ENCODE measurements around the gene AGXT2.

Gene AGXT2

DNA sequence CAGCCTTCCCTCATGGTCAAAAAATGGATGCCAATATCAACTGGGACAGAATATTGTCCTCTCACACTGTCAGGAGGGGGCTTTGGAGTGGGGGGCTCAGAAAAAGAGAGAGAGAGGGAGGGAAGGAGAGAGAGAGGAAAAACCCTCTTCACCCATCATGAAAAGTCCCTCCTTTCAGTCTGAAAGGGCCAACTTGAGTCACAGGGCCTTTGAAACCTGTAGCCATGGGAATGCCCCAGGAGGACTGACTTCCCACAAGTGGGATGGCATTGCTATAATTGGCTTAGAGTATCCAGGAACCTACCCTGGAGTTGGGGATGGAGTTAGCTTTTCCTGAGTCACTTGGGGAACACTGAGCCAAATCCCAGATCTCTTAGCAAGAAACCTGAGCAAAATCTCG, 77.2 kb downstream of the AGXT2 start:
- Histone ChIP-seq H3K14ac (ENCODE audit: low read length in 2 of 2) (no peak overlapping the region), H3K4me3 (ENCODE audit: insufficient read depth in 1 of 2, low read depth in 1 of 2, low read length in 2 of 2) (no peak overlapping the region), H2AK5ac (ENCODE audit: low read length, severe bottlenecking) (no peak overlapping the region)

DNA sequence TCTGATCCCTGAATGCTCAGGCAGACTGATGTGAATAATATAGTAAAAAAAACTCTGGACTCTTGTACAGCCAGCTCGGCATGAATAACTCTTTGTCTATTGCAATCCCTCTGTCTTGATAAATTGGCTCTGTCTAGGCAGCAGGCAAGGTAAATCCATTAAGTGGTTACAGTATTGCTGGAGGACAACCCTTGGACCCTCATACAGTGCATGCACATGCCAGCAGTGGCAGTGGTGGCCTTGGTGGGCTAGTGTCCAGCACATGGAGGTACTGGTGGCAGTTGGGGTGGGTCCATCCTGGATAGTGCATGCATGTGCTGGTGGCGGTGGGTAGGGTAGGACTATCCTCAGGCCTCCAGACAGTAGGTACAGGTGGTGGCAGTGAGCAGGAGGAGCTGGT, 79.5 kb downstream of the AGXT2 start:
- Histone ChIP-seq H2BK120ac (ENCODE audit: low read depth, low read length) (no peak overlapping the region), H3K9ac (ENCODE audit: low read length) (no peak overlapping the region), H2BK5ac (ENCODE audit: low read depth, low read length, poor library complexity, severe bottlenecking) (no peak overlapping the region), H2AK5ac (ENCODE audit: low read length, severe bottlenecking) (no peak overlapping the region), H3K4me2 (ENCODE audit: low read length, poor library complexity, severe bottlenecking) (no peak overlapping the region), H3K23ac (ENCODE audit: low read length in 2 of 2) (no peak overlapping the region), H3K4me3 (ENCODE audit: insufficient read depth in 1 of 2, low read depth in 1 of 2, low read length in 2 of 2) (no peak overlapping the region), H4K8ac (ENCODE audit: low read length) (no peak overlapping the region), H3K27me3 (ENCODE audit: control insufficient read depth in 1 of 2, insufficient read depth in 1 of 2, low read length in 2 of 2) (no peaks in the 10 kb centered on the region), H4K91ac (ENCODE audit: low read length) (no peak overlapping the region), H3K27ac (ENCODE audit: low read length, poor library complexity, severe bottlenecking) (no peak overlapping the region), H3K18ac (ENCODE audit: low read depth in 1 of 2, low read length in 2 of 2) (no peak overlapping the region), H3K9me3 (ENCODE audit: control insufficient read depth, low read length) (peaks cover 10% of the 10 kb centered on the region), H3K4ac (ENCODE audit: low read depth in 1 of 2, low read length in 2 of 2) (no peak overlapping the region), H2AFZ (ENCODE audit: low read depth, low read length) (no peak overlapping the region), H2BK12ac (ENCODE audit: low read length in 2 of 2) (no peak overlapping the region), H2BK15ac (ENCODE audit: low read depth, poor library complexity, severe bottlenecking) (no peak overlapping the region), H3K36me3 (ENCODE audit: control insufficient read depth in 1 of 2, insufficient read depth in 2 of 2, low read depth in 1 of 2, low read length in 2 of 2) (no peaks in the 10 kb centered on the region), H3K79me1 (replicated peaks; ENCODE audit: low read length, poor library complexity, severe bottlenecking) (no peaks in the 10 kb centered on the region), H3K4me1 (ENCODE audit: control insufficient read depth, insufficient read depth, low read depth, low read length) (no peaks in the 10 kb centered on the region), H3K14ac (ENCODE audit: low read length in 2 of 2) (no peak overlapping the region)
- DNase-seq, result no peak
- 100% methylated on average over 2 of the region's 2 CpGs for WGBS

More for the DNA sequence above, 77.2 kb downstream of the AGXT2 start:
- no peaks in the 10 kb centered on the region for H3K36me3 ChIP-seq (ENCODE audit: control insufficient read depth in 1 of 2, insufficient read depth in 2 of 2, low read depth in 1 of 2, low read length in 2 of 2)
- no peak overlapping the region for H3K4ac ChIP-seq (ENCODE audit: low read depth in 1 of 2, low read length in 2 of 2)
- 89% methylated on average over 1 of the region's 1 CpG for WGBS
- no peak overlapping the region for H4K91ac ChIP-seq (ENCODE audit: low read length)
- H2AFZ ChIP-seq (ENCODE audit: low read depth, low read length), result no peak overlapping the region
- H4K8ac ChIP-seq (ENCODE audit: low read length), result no peak overlapping the region
- no peak overlapping the region for H3K27ac ChIP-seq (ENCODE audit: low read length, poor library complexity, severe bottlenecking)
- H3K9me3 ChIP-seq (ENCODE audit: control insufficient read depth, low read length), result peaks cover 6% of the 10 kb centered on the region
- DNase-seq, result no peak
- no peaks in the 10 kb centered on the region for H3K4me1 ChIP-seq (ENCODE audit: control insufficient read depth, insufficient read depth, low read depth, low read length)
- no peak overlapping the region for H2BK15ac ChIP-seq (ENCODE audit: low read depth, poor library complexity, severe bottlenecking)
- H3K79me1 ChIP-seq (replicated peaks; ENCODE audit: low read length, poor library complexity, severe bottlenecking), result no peaks in the 10 kb centered on the region
- no peak overlapping the region for H2BK12ac ChIP-seq (ENCODE audit: low read length in 2 of 2)
- H3K23ac ChIP-seq (ENCODE audit: low read length in 2 of 2), result no peak overlapping the region
- no peaks in the 10 kb centered on the region for H3K27me3 ChIP-seq (ENCODE audit: control insufficient read depth in 1 of 2, insufficient read depth in 1 of 2, low read length in 2 of 2)
- no peak overlapping the region for H3K4me2 ChIP-seq (ENCODE audit: low read length, poor library complexity, severe bottlenecking)
- H2BK5ac ChIP-seq (ENCODE audit: low read depth, low read length, poor library complexity, severe bottlenecking), result no peak overlapping the region
- H2BK120ac ChIP-seq (ENCODE audit: low read depth, low read length), result no peak overlapping the region
- H3K9ac ChIP-seq (ENCODE audit: low read length), result no peak overlapping the region
- H3K18ac ChIP-seq (ENCODE audit: low read depth in 1 of 2, low read length in 2 of 2), result no peak overlapping the region

DNA sequence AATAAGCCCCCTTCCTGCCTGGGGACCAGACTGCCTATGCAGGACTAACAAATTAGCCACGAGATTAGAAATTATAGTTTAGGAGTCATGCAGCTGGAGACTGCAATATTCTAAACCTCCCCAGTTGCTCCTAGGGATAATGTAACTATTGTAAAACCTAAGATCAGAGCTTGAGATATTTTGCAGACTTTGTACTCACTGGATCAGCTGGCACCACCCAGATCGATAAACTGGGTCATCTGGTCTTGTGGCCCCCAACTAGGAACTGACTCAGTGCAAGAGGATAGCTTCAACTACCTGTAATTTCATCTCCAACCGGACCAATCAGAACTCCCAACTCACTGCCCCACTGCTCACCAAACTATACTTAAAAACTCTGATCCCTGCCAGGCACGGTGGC, 80.2 kb downstream of the AGXT2 start:
- peaks cover 10% of the 10 kb centered on the region for H3K9me3 ChIP-seq (ENCODE audit: control insufficient read depth, low read length)
- H3K79me1 ChIP-seq (replicated peaks; ENCODE audit: low read length, poor library complexity, severe bottlenecking), result no peaks in the 10 kb centered on the region
- H3K27ac ChIP-seq (ENCODE audit: low read length, poor library complexity, severe bottlenecking), result no peak overlapping the region
- no peak overlapping the region for H3K4me2 ChIP-seq (ENCODE audit: low read length, poor library complexity, severe bottlenecking)
- no peaks in the 10 kb centered on the region for H3K27me3 ChIP-seq (ENCODE audit: control insufficient read depth in 1 of 2, insufficient read depth in 1 of 2, low read length in 2 of 2)
- no peak overlapping the region for H3K14ac ChIP-seq (ENCODE audit: low read length in 2 of 2)
- no peak overlapping the region for H2AK5ac ChIP-seq (ENCODE audit: low read length, severe bottlenecking)
- H3K4me3 ChIP-seq (ENCODE audit: insufficient read depth in 1 of 2, low read depth in 1 of 2, low read length in 2 of 2), result no peak overlapping the region
- H2BK120ac ChIP-seq (ENCODE audit: low read depth, low read length), result no peak overlapping the region
- H2BK5ac ChIP-seq (ENCODE audit: low read depth, low read length, poor library complexity, severe bottlenecking), result no peak overlapping the region
- H4K8ac ChIP-seq (ENCODE audit: low read length), result no peak overlapping the region
- no peak overlapping the region for H3K9ac ChIP-seq (ENCODE audit: low read length)
- no peak for DNase-seq
- H3K23ac ChIP-seq (ENCODE audit: low read length in 2 of 2), result no peak overlapping the region
- no peak overlapping the region for H4K91ac ChIP-seq (ENCODE audit: low read length)
- no peaks in the 10 kb centered on the region for H3K4me1 ChIP-seq (ENCODE audit: control insufficient read depth, insufficient read depth, low read depth, low read length)
- no peak overlapping the region for H3K18ac ChIP-seq (ENCODE audit: low read depth in 1 of 2, low read length in 2 of 2)
- H3K4ac ChIP-seq (ENCODE audit: low read depth in 1 of 2, low read length in 2 of 2), result no peak overlapping the region
- H2AFZ ChIP-seq (ENCODE audit: low read depth, low read length), result peak overlapping the region; percentile 4
- H3K36me3 ChIP-seq (ENCODE audit: control insufficient read depth in 1 of 2, insufficient read depth in 2 of 2, low read depth in 1 of 2, low read length in 2 of 2), result no peaks in the 10 kb centered on the region
- no peak overlapping the region for H2BK15ac ChIP-seq (ENCODE audit: low read depth, poor library complexity, severe bottlenecking)
- H2BK12ac ChIP-seq (ENCODE audit: low read length in 2 of 2), result no peak overlapping the region
- 96% methylated on average over 3 of the region's 4 CpGs for WGBS

DNA sequence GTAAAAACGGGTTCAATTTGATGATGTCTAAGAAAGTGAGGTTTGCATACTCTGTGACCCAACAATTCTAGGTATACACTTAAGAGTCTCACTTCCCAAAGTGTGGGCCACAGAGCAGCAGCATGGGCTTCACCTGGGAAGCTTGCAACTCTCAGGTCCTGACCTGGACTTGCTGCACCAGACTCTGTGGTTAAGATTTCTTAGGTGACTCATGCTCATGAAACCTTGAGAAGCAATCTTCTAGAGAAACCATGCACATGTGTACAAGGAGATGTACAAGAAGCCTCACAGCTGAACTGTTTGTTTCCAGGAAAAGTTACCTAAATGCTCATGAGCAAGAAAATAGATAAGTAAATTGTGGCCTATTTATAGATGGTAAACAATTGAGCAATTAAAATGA, 88.4 kb downstream of the AGXT2 start:
- Histone ChIP-seq H2BK15ac (ENCODE audit: low read depth, poor library complexity, severe bottlenecking) (no peak overlapping the region), H4K91ac (ENCODE audit: low read length) (no peak overlapping the region), H3K14ac (ENCODE audit: low read length in 2 of 2) (no peak overlapping the region), H3K4me3 (ENCODE audit: insufficient read depth in 1 of 2, low read depth in 1 of 2, low read length in 2 of 2) (no peak overlapping the region), H2BK12ac (ENCODE audit: low read length in 2 of 2) (no peak overlapping the region), H3K23ac (ENCODE audit: low read length in 2 of 2) (no peak overlapping the region), H3K79me1 (replicated peaks; ENCODE audit: low read length, poor library complexity, severe bottlenecking) (no peaks in the 10 kb centered on the region), H3K4me1 (ENCODE audit: control insufficient read depth, insufficient read depth, low read depth, low read length) (peaks cover 1% of the 10 kb centered on the region), H3K9ac (ENCODE audit: low read length) (no peak overlapping the region), H2BK120ac (ENCODE audit: low read depth, low read length) (no peak overlapping the region), H4K8ac (ENCODE audit: low read length) (no peak overlapping the region), H2BK5ac (ENCODE audit: low read depth, low read length, poor library complexity, severe bottlenecking) (no peak overlapping the region), H3K4ac (ENCODE audit: low read depth in 1 of 2, low read length in 2 of 2) (no peak overlapping the region), H3K18ac (ENCODE audit: low read depth in 1 of 2, low read length in 2 of 2) (no peak overlapping the region), H2AFZ (ENCODE audit: low read depth, low read length) (no peak overlapping the region), H3K4me2 (ENCODE audit: low read length, poor library complexity, severe bottlenecking) (no peak overlapping the region), H3K27ac (ENCODE audit: low read length, poor library complexity, severe bottlenecking) (no peak overlapping the region), H3K27me3 (ENCODE audit: control insufficient read depth in 1 of 2, insufficient read depth in 1 of 2, low read length in 2 of 2) (no peaks in the 10 kb centered on the region), H2AK5ac (ENCODE audit: low read length, severe bottlenecking) (no peak overlapping the region), H3K36me3 (ENCODE audit: control insufficient read depth in 1 of 2, insufficient read depth in 2 of 2, low read depth in 1 of 2, low read length in 2 of 2) (peaks cover 0 to 16% of the 10 kb centered on the region in 2 experiments), H3K9me3 (ENCODE audit: control insufficient read depth, low read length) (no peaks in the 10 kb centered on the region)
- WGBS, result 89% methylated on average over 1 of the region's 1 CpG
- DNase-seq, result peak; percentile 75
